Measurements from ENCODE around the gene TMEM218. TPM values are rescaled to one million over a fixed set of nuclear protein-coding genes. Genes with fewer than 3 reads are reported as not detected.

TMEM218 gene
- total RNA-seq, 1 donor from 2014 or later = 24.6 TPM

GRCh38 chr11:125129316-125129993 lies 18.0 kb upstream of the TMEM218 start:
- DNase-seq (ENCODE audit: low spot score) = no peak

GRCh38 chr11:125128450-125128849 lies 17.0 kb upstream of the TMEM218 start:
- DNase-seq (ENCODE audit: low spot score) = no peak

GRCh38 chr11:125124618-125124992 lies 13.2 kb upstream of the TMEM218 start:
- no peak for DNase-seq (ENCODE audit: low spot score)

GRCh38 chr11:125123947-125124617 lies 12.7 kb upstream of the TMEM218 start:
- DNase-seq (ENCODE audit: low spot score) = no peak

- DNase-seq (ENCODE audit: low spot score) = no peak
Measured at GRCh38 chr11:125123194-125123946, 11.9 kb upstream of the TMEM218 start.

GRCh38 chr11:125117429-125117828 lies 6.0 kb upstream of the TMEM218 start:
- no peak for DNase-seq (ENCODE audit: low spot score)

- no peak for DNase-seq (ENCODE audit: low spot score)
Measured at GRCh38 chr11:125114518-125114917, 3.1 kb upstream of the TMEM218 start.

GRCh38 chr11:125112208-125112604 lies 780 bp upstream of the TMEM218 start:
- no peak for DNase-seq (ENCODE audit: low spot score)

GRCh38 chr11:125111001-125111342 lies 454 bp downstream of the TMEM218 start:
- DNase-seq (ENCODE audit: low spot score) = no peak

GRCh38 chr11:125110506-125110905 lies 920 bp downstream of the TMEM218 start:
- no peak for DNase-seq (ENCODE audit: low spot score)

- no peak for DNase-seq (ENCODE audit: low spot score)
Measured at GRCh38 chr11:125108469-125108868, 3.0 kb downstream of the TMEM218 start.

- no peak for DNase-seq (ENCODE audit: low spot score)
Measured at GRCh38 chr11:125105926-125106325, 5.5 kb downstream of the TMEM218 start.

GRCh38 chr11:125102510-125102909 lies 8.9 kb downstream of the TMEM218 start:
- no peak for DNase-seq (ENCODE audit: low spot score)

GRCh38 chr11:125102025-125102424 lies 9.4 kb downstream of the TMEM218 start:
- DNase-seq (ENCODE audit: low spot score) = no peak

- DNase-seq (ENCODE audit: low spot score) = no peak
Measured at GRCh38 chr11:125101596-125101995, 9.8 kb downstream of the TMEM218 start.

GRCh38 chr11:125100136-125100535 lies 11.3 kb downstream of the TMEM218 start:
- DNase-seq (ENCODE audit: low spot score) = no peak

- DNase-seq (ENCODE audit: low spot score) = no peak
Measured at GRCh38 chr11:125094731-125095130, 16.7 kb downstream of the TMEM218 start.

GRCh38 chr11:125093502-125093901 lies 17.9 kb downstream of the TMEM218 start:
- no peak for DNase-seq (ENCODE audit: low spot score)

GRCh38 chr11:125092669-125093068 lies 18.8 kb downstream of the TMEM218 start:
- no peak for DNase-seq (ENCODE audit: low spot score)

- DNase-seq (ENCODE audit: low spot score) = no peak
Measured at GRCh38 chr11:125091877-125092664, 19.4 kb downstream of the TMEM218 start.

GRCh38 chr11:125091247-125091876 lies 20.1 kb downstream of the TMEM218 start:
- no peak for DNase-seq (ENCODE audit: low spot score)

Measured in mesenteric fat pad (tissue), 1 donor.